HepG2 (cell line): ENCODE data around the gene PTPN22. TPM values are rescaled to one million over a fixed set of nuclear protein-coding genes. Genes with fewer than 3 reads are reported as not detected.

Source experiments
- ATAC-seq: fragments of 200-7000 bp; cut with Tn5 transposase; 3 replicates; pipeline ENCODE4 v1.9.1; 2020; ENCODE audit warnings: mild to moderate bottlenecking, moderate library complexity
- BruUV-seq: library from RNA; stranded (reverse); fragments of 400-500 nt; replicated peaks from 2 replicates; lab custom pipeline; 2021; lab: Mats Ljungman, UMichigan
- CTCF ChIA-PET: fragments of 300-600 bp; formaldehyde crosslinking; extraction: SDS; loops from one replicate; lab custom pipeline; 2021; ENCODE audit warnings: low total read pairs, inconsistent platforms, low intra/inter-chr PET ratio; lab: Yijun Ruan, JAX
- POLR2A ChIA-PET: fragments of 350-600 bp; sonication (Branson Sonifier 250); formaldehyde crosslinking; loops from one replicate; lab custom pipeline; 2020; ENCODE audit warnings: antibody characterized with exemption, inconsistent platforms; lab: Yijun Ruan, JAX
- DNase-seq: peaks from one replicate; pipeline ENCODE4 v3.0.0-alpha.2; 2015; ENCODE audit warnings: low spot score
- FAIRE-seq: peaks from 3 replicates; lab custom pipeline; 2011; peaks lifted over from hg19 to GRCh38; lab: Jason Lieb, UNC
- H2AFZ ChIP-seq: one replicate; pipeline ENCODE4 v1.6.1; 2011; ENCODE audit warnings: low read length, inconsistent platforms
- H3K27ac ChIP-seq: fragments of 300-600 bp; 3 replicates; pipeline ENCODE4 v1.8.0; 2011; ENCODE audit warnings: mixed run types, mild to moderate bottlenecking, mixed read lengths, low read length, inconsistent platforms; ENCODE audit not compliant: insufficient read depth; ENCODE audit errors: extremely low read length
- H3K27me3 ChIP-seq, 2 experiments: fragments of 200-600 bp in 1 of 2; 2 replicates in 1 of 2; 3 replicates in 1 of 2; pipeline versions ENCODE4 v1.6.0 to v1.8.0; 2011; ENCODE audit warnings: low read length in 2 of 2, mild to moderate bottlenecking in 2 of 2, moderate library complexity in 2 of 2, inconsistent platforms in 1 of 2; ENCODE audit not compliant: insufficient read depth in 2 of 2, control insufficient read depth in 1 of 2
- H3K36me3 ChIP-seq, 2 experiments: fragments of 200-600 bp in 1 of 2; replicated peaks in 1 of 2; 2 replicates in 1 of 2; 3 replicates in 1 of 2; pipeline versions ENCODE4 v1.5.1 to v1.8.0; 2011; ENCODE audit warnings: low read length in 2 of 2, inconsistent platforms in 1 of 2; ENCODE audit not compliant: insufficient read depth in 2 of 2, control insufficient read depth in 1 of 2
- H3K4me1 ChIP-seq: 2 replicates; pipeline ENCODE4 v1.5.1; 2012; ENCODE audit warnings: low read length, inconsistent platforms; ENCODE audit not compliant: insufficient read depth
- H3K4me2 ChIP-seq: 2 replicates; pipeline ENCODE4 v1.6.0; 2011; ENCODE audit warnings: low read depth, low read length, inconsistent platforms
- H3K4me3 ChIP-seq, 3 experiments: fragments of 200-600 bp in 1 of 3; sonication (generic), shearing (Covaris generic) in 1 of 3; replicated peaks in 1 of 3; 2 replicates each; pipeline ENCODE4 v1.5.1; 2011 to 2016; ENCODE audit warnings: low read length in 3 of 3, inconsistent platforms in 2 of 3, low read depth in 2 of 3, mild to moderate bottlenecking in 2 of 3, control low read depth in 1 of 3, mixed read lengths in 1 of 3; ENCODE audit not compliant: insufficient read depth in 1 of 3
- H3K79me2 ChIP-seq: one replicate; pipeline ENCODE4 v1.6.1; 2011; ENCODE audit warnings: low read length, inconsistent platforms; ENCODE audit not compliant: insufficient read depth
- H3K9ac ChIP-seq: 2 replicates; pipeline ENCODE4 v1.6.0; 2011; ENCODE audit warnings: mild to moderate bottlenecking, low read depth, low read length, inconsistent platforms; ENCODE audit not compliant: insufficient read depth
- H3K9me3 ChIP-seq: 2 replicates; pipeline ENCODE4 v1.5.1; 2012; ENCODE audit warnings: mild to moderate bottlenecking, low read length
- H4K20me1 ChIP-seq: 2 replicates; pipeline ENCODE4 v1.6.0; 2011; ENCODE audit warnings: inconsistent platforms, mild to moderate bottlenecking, low read length, moderate library complexity; ENCODE audit not compliant: insufficient read depth
- MXD4 ChIP-seq: IDR thresholded peaks from 2 replicates; pipeline ENCODE4 v1.6.1; 2016; ENCODE audit warnings: mild to moderate bottlenecking, missing biosample characterization, missing genetic modification reagents
- ZMYM3 ChIP-seq: sonication (generic); formaldehyde crosslinking; IDR thresholded peaks from 2 replicates; pipeline ENCODE4 v1.5.1; 2020; ENCODE audit warnings: mild to moderate bottlenecking, missing genetic modification reagents
- ZNF296 ChIP-seq: sonication (generic); formaldehyde crosslinking; conservative IDR thresholded peaks from 2 replicates; pipeline ENCODE4 v1.5.0; 2020; ENCODE audit warnings: mild to moderate bottlenecking, missing genetic modification reagents
- ZNF430 ChIP-seq: sonication (generic); formaldehyde crosslinking; IDR thresholded peaks from 2 replicates; pipeline ENCODE4 v1.9.0; 2021; ENCODE audit warnings: mild to moderate bottlenecking, missing genetic modification reagents
- WGBS: methylation state at CpG from one replicate; pipeline ENCODE4 v1.1.6; 2017; ENCODE audit warnings: low lambda C conversion rate; 5-methylcytosine and 5-hydroxymethylcytosine counted together
- in situ Hi-C: cut with HindIII; loops from 2 replicates; pipeline ENCODE4 v1.10.0; 2017; ENCODE audit warnings: low pct_unique_long_range_greater_than_20kb; ENCODE audit not compliant: extremely low pct_ligation_motif_present
- intact Hi-C: fragments of 100-400 bp; cut with micrococcal nuclease; formaldehyde crosslinking; loops from one replicate; pipeline ENCODE4 v1.10.0; 2022; ENCODE audit not compliant: unreplicated experiment
- polyA plus RNA-seq, 8 experiments: library from polyadenylated mRNA; depleted of rRNA in 3 of 8; stranded (reverse) in 7 of 8; unstranded in 1 of 8; fragments of >200 nt; fragmentation: Illumina TruSeq in 4 of 8; extraction: Trizol in 4 of 8; gene quantifications; 2 replicates each; pipeline versions ENCODE4 v1.2.1 to v1.2.3, GENCODE V29; 2011 to 2016; ENCODE audit warnings: low read depth in 4 of 8, missing spikeins in 1 of 8, mixed read lengths in 1 of 8; ENCODE audit not compliant: insufficient read depth in 1 of 8
- total RNA-seq, 5 experiments: library from RNA; depleted of rRNA; stranded (reverse); fragments of >200 nt; fragmentation: Illumina TruSeq; extraction: Trizol; gene quantifications; 2 replicates each; pipeline ENCODE4 v1.2.3, GENCODE V29; 2016; ENCODE audit warnings: low read depth in 1 of 5
- TF ChIP-seq, protein P1 (sequence below): sonication (generic); formaldehyde crosslinking; IDR thresholded peaks from 2 replicates; pipeline ENCODE4 v1.5.1; 2020; ENCODE audit warnings: mild to moderate bottlenecking, missing genetic modification reagents, moderate library complexity
- TF ChIP-seq, protein P2 (sequence below): sonication (generic); formaldehyde crosslinking; IDR thresholded peaks from 2 replicates; pipeline ENCODE4 v1.8.0; 2022; ENCODE audit warnings: missing genetic modification reagents, mild to moderate bottlenecking, borderline replicate concordance
- TF ChIP-seq, protein P3 (sequence below): sonication (generic); formaldehyde crosslinking; IDR thresholded peaks from 2 replicates; pipeline ENCODE4 v1.5.1; 2020; ENCODE audit warnings: missing genetic modification reagents, mild to moderate bottlenecking, borderline replicate concordance
- TF ChIP-seq, protein P4 (sequence below): sonication (generic); formaldehyde crosslinking; IDR thresholded peaks from 2 replicates; pipeline ENCODE4 v1.5.0; 2020; ENCODE audit warnings: mild to moderate bottlenecking, missing genetic modification reagents

Gene PTPN22
- total and polyA plus RNA-seq, 2 of the 13 experiments (the other 11 are each of a cell fraction or from before 2014, with no cell fraction given) = not detected

DNA sequence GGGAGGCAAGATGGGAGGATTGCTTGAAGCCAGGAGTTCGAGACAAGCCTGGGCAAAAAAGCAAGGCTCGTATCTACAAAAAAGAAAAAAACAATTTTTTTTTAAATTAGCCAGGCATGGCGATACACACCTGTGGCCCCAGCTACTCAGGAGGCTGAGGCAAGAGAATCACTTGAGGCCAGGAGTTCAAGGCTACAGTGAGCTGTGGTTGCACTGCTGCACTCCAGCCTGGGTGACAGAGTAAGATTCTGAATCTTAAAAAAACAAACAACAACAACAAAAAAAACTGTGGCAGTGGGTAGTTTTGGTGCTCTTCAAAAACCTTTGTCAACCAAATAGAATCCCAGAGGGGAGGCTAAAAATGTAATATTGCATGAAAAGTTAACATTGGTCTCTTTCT is 734 bp downstream of the PTPN22 start:
- H2AFZ ChIP-seq = no peak overlapping the region
- TF ChIP-seq MXD4 (CRISPR knock-in tag) = no peak
- TF ChIP-seq ZNF430 (CRISPR knock-in tag) = no peak
- TF ChIP-seq, protein P1, sequence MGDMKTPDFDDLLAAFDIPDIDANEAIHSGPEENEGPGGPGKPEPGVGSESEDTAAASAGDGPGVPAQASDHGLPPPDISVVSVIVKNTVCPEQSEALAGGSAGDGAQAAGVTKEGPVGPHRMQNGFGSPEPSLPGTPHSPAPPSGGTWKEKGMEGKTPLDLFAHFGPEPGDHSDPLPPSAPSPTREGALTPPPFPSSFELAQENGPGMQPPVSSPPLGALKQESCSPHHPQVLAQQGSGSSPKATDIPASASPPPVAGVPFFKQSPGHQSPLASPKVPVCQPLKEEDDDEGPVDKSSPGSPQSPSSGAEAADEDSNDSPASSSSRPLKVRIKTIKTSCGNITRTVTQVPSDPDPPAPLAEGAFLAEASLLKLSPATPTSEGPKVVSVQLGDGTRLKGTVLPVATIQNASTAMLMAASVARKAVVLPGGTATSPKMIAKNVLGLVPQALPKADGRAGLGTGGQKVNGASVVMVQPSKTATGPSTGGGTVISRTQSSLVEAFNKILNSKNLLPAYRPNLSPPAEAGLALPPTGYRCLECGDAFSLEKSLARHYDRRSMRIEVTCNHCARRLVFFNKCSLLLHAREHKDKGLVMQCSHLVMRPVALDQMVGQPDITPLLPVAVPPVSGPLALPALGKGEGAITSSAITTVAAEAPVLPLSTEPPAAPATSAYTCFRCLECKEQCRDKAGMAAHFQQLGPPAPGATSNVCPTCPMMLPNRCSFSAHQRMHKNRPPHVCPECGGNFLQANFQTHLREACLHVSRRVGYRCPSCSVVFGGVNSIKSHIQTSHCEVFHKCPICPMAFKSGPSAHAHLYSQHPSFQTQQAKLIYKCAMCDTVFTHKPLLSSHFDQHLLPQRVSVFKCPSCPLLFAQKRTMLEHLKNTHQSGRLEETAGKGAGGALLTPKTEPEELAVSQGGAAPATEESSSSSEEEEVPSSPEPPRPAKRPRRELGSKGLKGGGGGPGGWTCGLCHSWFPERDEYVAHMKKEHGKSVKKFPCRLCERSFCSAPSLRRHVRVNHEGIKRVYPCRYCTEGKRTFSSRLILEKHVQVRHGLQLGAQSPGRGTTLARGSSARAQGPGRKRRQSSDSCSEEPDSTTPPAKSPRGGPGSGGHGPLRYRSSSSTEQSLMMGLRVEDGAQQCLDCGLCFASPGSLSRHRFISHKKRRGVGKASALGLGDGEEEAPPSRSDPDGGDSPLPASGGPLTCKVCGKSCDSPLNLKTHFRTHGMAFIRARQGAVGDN (CRISPR knock-in tag) = no peak
- TF ChIP-seq, protein P2, sequence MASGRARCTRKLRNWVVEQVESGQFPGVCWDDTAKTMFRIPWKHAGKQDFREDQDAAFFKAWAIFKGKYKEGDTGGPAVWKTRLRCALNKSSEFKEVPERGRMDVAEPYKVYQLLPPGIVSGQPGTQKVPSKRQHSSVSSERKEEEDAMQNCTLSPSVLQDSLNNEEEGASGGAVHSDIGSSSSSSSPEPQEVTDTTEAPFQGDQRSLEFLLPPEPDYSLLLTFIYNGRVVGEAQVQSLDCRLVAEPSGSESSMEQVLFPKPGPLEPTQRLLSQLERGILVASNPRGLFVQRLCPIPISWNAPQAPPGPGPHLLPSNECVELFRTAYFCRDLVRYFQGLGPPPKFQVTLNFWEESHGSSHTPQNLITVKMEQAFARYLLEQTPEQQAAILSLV (CRISPR knock-in tag) = no peak
- TF ChIP-seq, protein P3, sequence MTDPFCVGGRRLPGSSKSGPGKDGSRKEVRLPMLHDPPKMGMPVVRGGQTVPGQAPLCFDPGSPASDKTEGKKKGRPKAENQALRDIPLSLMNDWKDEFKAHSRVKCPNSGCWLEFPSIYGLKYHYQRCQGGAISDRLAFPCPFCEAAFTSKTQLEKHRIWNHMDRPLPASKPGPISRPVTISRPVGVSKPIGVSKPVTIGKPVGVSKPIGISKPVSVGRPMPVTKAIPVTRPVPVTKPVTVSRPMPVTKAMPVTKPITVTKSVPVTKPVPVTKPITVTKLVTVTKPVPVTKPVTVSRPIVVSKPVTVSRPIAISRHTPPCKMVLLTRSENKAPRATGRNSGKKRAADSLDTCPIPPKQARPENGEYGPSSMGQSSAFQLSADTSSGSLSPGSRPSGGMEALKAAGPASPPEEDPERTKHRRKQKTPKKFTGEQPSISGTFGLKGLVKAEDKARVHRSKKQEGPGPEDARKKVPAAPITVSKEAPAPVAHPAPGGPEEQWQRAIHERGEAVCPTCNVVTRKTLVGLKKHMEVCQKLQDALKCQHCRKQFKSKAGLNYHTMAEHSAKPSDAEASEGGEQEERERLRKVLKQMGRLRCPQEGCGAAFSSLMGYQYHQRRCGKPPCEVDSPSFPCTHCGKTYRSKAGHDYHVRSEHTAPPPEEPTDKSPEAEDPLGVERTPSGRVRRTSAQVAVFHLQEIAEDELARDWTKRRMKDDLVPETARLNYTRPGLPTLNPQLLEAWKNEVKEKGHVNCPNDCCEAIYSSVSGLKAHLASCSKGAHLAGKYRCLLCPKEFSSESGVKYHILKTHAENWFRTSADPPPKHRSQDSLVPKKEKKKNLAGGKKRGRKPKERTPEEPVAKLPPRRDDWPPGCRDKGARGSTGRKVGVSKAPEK (CRISPR knock-in tag) = no peak
- TF ChIP-seq, protein P4, sequence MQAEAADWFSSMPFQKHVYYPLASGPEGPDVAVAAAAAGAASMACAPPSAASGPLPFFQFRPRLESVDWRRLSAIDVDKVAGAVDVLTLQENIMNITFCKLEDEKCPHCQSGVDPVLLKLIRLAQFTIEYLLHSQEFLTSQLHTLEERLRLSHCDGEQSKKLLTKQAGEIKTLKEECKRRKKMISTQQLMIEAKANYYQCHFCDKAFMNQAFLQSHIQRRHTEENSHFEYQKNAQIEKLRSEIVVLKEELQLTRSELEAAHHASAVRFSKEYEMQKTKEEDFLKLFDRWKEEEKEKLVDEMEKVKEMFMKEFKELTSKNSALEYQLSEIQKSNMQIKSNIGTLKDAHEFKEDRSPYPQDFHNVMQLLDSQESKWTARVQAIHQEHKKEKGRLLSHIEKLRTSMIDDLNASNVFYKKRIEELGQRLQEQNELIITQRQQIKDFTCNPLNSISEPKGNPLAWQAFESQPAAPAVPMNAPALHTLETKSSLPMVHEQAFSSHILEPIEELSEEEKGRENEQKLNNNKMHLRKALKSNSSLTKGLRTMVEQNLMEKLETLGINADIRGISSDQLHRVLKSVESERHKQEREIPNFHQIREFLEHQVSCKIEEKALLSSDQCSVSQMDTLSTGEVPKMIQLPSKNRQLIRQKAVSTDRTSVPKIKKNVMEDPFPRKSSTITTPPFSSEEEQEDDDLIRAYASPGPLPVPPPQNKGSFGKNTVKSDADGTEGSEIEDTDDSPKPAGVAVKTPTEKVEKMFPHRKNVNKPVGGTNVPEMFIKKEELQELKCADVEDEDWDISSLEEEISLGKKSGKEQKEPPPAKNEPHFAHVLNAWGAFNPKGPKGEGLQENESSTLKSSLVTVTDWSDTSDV (CRISPR knock-in tag) = no peak
- TF ChIP-seq ZMYM3 (CRISPR knock-in tag) = no peak
- TF ChIP-seq ZNF296 (CRISPR knock-in tag) = no peak

More for the DNA sequence above, 734 bp downstream of the PTPN22 start:
- Histone ChIP-seq H3K27ac (no peak overlapping the region), H3K9me3 (no peaks in the 10 kb centered on the region), H3K4me1 (no peaks in the 10 kb centered on the region), H3K9ac (no peak overlapping the region), H4K20me1 (no peaks in the 10 kb centered on the region), H3K79me2 (no peaks in the 10 kb centered on the region), H3K4me2 (no peak overlapping the region), H3K27me3 (peaks cover 0 to 2% of the 10 kb centered on the region in 2 experiments; a peak in 1 of 5 replicates), H3K36me3 (no peaks in the 10 kb centered on the region), H3K4me3 (no peak overlapping the region)
- in situ Hi-C loops = no loop called here
- CTCF ChIA-PET = no interaction called here
- FAIRE-seq = no peak
- BruUV-seq = no TSS peak
- ATAC-seq = no peak
- WGBS = 12% methylated on average over 3 of the region's 3 CpGs
- DNase-seq = no peak
- intact Hi-C loops = loop anchor here (5.0 kb wide), 1 partner anchor 33 kb away; no protein-coding TSS in a partner anchor
- POLR2A ChIA-PET = no interaction called here
